ENCODE data around the gene RBM4. TPM values are rescaled to one million over a fixed set of nuclear protein-coding genes. Genes with fewer than 3 reads are reported as not detected.

RBM4 gene
- total and polyA plus RNA-seq, 2 of the 13 experiments (the other 11 are each of a cell fraction or from before 2014, with no cell fraction given) = 126 to 136 TPM

GRCh38 chr11:66638177-66639065, at the start of gene RBM4 (continued):
- TF ChIP-seq GPN1 (CRISPR knock-in tag; IDR thresholded peaks at IDR 0.05; ENCODE audit: borderline replicate concordance) (no peak), ZSCAN20 (CRISPR knock-in tag; IDR thresholded peaks at IDR 0.05; ENCODE audit: borderline replicate concordance) (no peak), ZNF800 (CRISPR knock-in tag; IDR thresholded peaks at IDR 0.05) (0 out of 2 replicates have a peak, but pooled peaks have one; percentile 12), MNT (IDR thresholded peaks at IDR 0.05) (no peak), ZNF670 (CRISPR knock-in tag; IDR thresholded peaks at IDR 0.05; ENCODE audit: borderline replicate concordance) (no peak), NR2F6 (IDR thresholded peaks at IDR 0.05) (no peak), NR2F6 (CRISPR knock-in tag; IDR thresholded peaks at IDR 0.05) (no peak), EZH2 (conservative IDR thresholded peaks at IDR 0.05; ENCODE audit: low read depth, low read length) (no peak), ZNF510 (CRISPR knock-in tag; IDR thresholded peaks at IDR 0.05; ENCODE audit: low read depth) (no peak), POGK (CRISPR knock-in tag; conservative IDR thresholded peaks at IDR 0.05) (peak; percentile 14; the same call in 1 of the 2 replicates), ZNF512B (CRISPR knock-in tag; IDR thresholded peaks at IDR 0.05; ENCODE audit: borderline replicate concordance) (no peak; the same call in 1 of the 2 replicates), UBTF (CRISPR knock-in tag; IDR thresholded peaks at IDR 0.05) (peak; percentile 46), ZNF672 (CRISPR knock-in tag; IDR thresholded peaks at IDR 0.05) (no peak), MAFK (conservative IDR thresholded peaks at IDR 0.05 in 1 of 2, IDR thresholded peaks at IDR 0.05 in 1 of 2; ENCODE audit: low read length in 2 of 2) (peak in 1 of 2 experiments; percentile 33; a peak in 1 of 4 replicates), PHF21A (CRISPR knock-in tag; IDR thresholded peaks at IDR 0.05) (peak; percentile 74), ZC3H4 (CRISPR knock-in tag; IDR thresholded peaks at IDR 0.05; ENCODE audit: borderline replicate concordance) (0 out of 2 replicates have a peak, but pooled peaks have one; percentile 11), ZNF562 (CRISPR knock-in tag; IDR thresholded peaks at IDR 0.05; ENCODE audit: borderline replicate concordance) (no peak), RORA (CRISPR knock-in tag; IDR thresholded peaks at IDR 0.05) (no peak)

All from HepG2 (cell line).